Smooth muscle cell of the brain vasculature (primary cell): ENCODE measurements around the gene TERT.

Source experiments
- DNase-seq: peaks from one replicate; pipeline ENCODE4 v3.0.0-alpha.2; 2012; ENCODE audit warnings: low read depth, low spot score

Gene TERT

DNA sequence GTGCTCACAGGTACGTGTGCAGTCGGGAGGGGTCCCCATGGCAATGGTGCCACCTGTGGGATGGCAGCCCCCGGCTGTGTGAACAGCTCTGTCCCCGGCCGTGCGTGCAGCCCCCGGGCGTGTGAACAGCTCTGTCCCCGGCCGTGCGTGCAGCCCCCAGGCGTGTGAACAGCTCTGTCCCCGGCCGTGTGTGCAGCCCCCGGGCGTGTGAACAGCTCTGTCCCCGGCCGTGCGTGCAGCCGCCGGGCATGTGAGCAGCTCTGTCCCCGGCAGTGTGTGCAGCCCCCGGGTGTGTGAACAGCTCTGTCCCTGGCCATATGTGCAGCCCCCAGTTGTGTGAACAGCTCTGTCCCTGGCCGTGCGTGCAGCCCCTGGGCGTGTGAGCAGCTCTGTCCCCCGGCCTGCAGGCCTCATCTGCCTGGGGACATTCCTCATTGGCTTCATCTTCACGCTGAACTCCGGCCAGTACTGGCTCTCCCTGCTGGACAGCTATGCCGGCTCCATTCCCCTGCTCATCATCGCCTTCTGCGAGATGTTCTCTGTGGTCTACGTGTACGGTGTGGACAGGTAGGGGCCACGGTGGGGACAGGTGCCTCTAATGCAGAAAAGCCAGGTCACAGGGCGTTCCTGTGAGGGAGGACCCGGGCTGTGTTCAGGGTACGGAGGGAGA, 75.6 kb downstream of the TERT start:
- no peak for DNase-seq

DNA sequence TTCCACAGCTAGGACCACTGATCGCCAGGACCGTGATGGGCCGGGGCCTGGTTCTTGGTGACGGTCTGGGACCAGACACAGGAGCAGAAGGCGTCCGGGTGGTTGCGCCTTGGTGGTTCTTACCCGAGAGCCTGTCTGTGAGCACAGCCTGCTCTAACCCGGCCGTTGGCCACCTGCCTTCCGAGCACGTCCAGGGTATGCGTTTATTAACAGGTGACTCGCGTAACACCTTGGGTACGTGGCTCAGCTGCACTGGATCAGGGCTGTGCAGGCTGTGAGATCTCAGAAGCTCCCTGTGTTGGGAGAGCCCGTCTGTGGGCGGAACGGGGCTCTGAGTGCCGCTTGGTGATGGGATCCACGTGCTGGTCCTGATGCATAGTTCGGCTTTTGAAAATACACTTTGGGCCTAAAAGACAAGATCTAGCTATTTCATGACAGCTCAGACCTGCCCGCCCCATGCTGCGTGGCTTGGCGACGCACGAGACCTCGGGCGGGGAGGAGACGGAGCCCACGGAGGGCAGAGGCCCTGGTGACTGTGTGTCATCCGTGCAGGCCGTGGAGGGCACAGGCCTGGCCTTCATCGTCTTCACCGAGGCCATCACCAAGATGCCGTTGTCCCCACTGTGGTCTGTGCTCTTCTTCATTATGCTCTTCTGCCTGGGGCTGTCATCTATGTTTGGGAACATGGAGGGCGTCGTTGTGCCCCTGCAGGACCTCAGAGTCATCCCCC, 76.4 kb downstream of the TERT start:
- no peak for DNase-seq

DNA sequence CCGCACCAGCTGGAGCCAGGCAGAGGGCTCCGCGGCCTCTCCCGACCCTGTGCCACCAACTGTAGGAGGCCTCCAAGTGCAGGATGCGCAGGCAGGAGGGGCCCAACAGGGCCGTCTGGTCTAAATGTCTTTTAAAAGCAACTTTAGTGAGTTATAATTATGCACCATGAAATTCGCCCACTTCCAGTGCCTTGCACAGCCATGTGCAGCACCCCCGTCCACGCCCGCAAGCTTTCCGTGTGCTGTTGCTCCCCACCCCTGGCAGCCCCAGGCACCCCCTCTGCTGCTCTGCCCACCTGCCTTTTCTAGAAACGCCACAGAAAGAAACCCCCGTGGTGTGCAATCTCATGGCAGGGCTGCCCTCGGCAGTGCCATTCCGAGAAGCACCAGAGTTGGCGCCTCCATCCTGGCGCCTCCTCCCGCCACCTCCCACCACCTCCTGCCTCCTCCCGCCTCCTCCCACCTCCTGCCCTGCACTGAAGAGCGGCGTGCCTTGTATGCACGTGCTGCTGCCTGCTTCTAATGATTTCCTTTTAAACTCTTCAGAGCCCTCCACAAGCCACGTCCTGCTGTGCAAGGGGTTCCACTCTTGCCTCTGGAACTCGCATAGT, 77.2 kb downstream of the TERT start:
- DNase-seq: no peak

DNA sequence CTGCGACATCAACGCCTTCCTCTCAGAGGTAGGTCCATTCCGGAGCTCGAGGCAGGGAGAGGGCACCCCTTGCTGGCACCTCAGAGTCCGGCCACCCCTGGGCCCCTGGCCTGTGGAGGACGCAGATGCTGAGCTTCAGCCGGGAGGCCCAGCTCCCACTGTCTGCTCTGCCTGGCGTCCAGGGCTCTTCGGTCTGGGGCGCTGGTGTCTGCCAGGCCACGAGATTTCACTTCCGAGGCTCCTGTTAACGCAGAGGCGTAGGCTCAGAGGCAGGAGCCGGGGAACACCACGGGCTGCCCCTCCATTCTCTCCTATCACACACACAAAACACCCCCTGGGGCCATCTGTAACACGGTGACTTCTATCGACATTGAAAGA, 78.0 kb downstream of the TERT start:
- no peak for DNase-seq

DNA sequence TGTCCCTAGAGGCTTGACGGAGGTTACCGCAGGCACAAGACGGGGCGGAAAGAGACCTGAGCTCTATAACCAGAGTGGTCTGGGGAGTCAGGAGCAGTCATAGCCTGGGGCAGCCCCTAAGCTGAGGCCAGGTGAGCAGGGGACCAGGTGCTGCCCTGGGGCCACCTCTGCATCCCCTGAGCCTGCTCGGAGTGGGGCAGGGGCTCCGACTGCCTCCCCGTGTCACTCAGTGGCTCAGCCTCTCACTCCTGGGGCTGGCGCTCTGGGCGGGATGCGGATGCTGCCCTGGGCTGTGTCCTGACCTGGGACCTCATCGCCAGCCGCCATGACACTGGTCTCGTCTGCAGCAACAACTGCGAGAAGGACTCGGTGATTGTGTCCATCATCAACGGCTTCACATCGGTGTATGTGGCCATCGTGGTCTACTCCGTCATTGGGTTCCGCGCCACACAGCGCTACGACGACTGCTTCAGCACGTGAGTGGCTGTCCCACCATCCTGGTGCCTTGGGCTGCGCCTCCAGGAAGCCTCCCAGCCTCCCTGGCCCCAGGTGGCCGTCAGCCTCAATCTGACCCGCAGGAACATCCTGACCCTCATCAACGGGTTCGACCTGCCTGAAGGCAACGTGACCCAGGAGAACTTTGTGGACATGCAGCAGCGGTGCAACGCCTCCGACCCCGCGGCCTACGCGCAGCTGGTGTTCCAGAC, 78.5 kb downstream of the TERT start:
- no peak for DNase-seq

DNA sequence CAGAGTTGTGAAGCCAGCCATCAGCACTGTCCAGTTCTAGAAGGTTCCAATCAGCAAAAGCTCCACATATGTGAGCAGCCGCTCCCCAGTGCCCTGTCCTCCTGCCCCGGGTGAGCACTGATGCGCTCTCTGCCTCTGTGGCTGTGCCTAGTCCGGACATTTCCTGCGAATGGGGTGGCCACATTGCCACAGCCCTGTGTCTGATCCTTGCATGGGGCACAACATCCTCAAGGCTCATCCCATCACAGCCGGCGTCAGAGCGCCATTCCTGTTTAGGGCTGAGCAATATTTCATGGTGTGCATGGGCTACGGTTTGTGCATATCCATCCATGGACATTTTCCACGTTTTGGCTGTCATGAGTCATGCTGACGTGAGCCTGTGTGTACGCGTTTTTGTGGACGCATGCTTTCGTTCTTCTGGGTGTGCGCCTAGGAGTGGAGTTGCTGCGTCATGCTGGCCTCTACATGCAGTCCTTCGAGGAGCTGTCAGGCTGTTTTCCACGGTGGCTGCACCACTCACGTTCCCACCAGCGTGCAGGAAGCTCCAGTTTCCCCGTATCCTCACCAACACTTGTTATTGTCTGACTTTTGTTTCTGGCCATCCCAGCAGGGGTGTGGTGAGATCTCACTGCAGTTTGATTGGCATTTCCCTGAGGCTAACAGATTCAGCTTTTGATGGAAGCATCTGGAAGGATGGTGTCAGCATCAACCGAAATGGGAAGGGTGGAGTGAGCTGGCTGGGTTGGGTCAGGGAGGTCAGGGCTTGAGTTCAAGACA, 79.4 kb downstream of the TERT start:
- no peak for DNase-seq

DNA sequence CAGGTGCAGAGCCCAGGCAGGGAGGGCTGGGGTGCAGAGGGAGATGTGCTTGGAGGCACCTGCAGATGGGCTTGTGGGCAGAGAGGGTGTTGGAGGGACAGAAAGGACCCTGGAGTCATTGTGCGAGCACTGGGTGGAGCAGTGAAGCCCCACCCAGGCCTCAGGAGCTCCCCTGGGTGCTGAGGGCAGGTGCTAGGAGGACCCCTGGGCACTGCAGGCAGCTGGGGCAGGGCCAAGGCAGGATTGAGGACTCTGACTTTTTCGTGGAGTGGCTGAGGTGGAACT, 80.0 kb downstream of the TERT start:
- no peak for DNase-seq

DNA sequence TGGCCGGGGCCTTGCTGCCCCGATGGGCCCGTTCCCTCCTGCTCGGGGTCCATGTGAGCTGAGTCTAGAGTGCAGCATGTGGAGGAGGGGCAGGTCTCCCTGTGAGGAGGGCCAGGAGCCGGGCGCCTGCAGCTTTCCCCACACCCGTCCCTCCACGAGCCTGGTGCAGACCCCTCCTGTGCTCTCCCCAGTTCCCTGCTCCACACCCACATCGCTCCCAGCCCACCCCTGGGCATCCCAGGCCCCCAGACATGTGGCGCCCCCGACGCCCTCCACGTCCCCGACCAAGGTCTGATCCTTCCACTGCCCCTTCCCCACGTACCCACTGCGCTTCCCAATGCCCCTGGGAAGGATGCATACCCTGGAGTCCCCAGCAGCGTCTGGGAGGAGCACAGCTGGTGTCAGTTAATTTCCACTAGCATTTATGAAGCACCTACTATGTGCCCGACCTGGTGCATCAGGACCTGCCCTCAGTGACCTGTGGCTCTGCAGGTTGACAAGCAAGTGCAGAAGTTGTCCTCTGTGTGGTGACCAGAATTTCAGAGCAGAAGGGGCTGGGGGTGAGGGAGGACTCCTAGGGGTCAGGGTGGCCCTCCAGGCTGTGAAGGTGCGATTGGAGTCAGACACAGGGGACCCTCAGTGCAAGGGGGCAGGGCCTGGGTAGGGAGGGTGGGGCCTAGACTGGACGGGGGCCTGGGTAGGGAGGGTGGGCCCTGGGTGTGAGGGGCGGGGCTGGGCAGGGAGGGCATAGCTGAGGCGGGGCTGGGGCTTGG, 80.5 kb downstream of the TERT start:
- no peak for DNase-seq

DNA sequence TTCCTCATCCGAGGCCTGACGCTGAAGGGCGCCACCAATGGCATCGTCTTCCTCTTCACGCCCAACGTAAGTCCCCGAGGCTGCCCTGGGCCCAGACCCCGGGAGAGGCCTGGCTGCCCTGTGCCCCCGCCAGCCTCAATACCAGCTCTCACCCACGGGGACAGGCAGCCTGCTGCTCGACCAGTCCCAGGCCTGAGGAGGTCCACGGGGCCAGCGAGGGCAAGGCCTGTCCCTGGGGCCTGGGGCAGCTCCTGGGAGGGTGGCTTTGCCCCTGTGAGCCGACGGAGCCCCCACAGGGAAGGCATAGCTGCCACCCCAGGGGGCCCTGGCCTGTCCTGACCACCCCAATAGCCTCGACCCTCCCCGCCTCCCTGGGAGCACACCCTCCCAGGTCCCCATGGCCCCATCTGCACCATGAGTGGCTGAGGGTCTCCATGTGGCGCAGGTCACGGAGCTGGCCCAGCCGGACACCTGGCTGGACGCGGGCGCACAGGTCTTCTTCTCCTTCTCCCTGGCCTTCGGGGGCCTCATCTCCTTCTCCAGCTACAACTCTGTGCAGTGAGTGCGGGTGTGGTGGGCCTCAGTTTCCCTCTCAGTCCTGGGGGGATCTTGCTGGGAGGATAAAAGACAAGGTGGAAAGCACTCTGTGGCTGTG, 81.2 kb downstream of the TERT start:
- DNase-seq: no peak

DNA sequence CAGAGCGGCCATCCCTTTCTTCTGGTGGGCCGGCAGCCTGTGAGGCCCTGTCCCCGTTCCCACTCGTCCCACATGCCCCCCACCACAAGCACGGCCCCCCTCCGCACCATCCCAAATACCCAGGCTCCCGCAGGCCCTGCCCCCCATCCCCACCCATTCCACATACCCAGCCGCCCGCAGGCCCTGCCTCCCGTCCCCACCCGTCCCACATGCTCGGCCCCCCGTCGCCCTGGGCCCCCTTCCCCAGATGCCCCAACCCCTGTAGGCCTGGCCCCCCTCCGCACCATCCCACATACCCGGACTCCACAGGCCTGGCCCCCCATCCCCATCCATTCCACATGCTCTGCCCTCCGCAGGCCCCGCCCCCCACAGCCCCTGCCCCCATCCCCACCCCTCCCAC, 82.0 kb downstream of the TERT start:
- DNase-seq: no peak

DNA sequence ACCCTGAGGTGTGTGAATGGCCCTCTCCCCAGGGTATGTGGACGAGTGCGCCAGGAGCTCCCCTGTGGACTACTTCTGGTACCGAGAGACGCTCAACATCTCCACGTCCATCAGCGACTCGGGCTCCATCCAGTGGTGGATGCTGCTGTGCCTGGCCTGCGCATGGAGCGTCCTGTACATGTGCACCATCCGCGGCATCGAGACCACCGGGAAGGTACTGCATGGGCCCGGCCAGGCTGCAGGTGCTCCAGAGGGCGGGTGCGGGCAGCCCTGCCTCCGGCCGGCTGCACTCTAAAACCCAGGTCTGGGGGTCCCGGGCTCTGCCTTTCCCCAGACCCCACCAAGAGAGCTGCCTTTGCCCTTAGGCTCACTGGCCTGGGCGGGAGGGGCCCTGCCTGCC, 82.6 kb downstream of the TERT start:
- no peak for DNase-seq

DNA sequence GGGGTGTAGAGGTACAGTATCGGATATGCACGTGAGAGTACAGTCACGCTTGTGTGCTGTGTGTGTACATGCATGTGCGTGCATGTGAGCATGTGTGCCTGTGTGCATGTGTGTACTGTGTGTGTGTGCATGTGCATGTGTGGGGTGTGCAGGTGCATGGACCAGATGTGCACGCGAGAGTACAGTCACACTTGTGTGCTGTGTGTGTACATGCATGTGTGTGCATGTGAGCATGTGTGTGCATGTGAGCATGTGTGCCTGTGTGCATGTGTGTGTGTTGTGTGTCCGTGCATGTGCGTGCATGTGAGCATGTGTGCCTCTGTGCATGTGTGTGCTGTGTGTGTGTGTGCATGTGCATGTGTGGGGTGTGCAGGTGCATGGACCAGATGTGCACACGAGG, 83.2 kb downstream of the TERT start:
- no peak for DNase-seq

DNA sequence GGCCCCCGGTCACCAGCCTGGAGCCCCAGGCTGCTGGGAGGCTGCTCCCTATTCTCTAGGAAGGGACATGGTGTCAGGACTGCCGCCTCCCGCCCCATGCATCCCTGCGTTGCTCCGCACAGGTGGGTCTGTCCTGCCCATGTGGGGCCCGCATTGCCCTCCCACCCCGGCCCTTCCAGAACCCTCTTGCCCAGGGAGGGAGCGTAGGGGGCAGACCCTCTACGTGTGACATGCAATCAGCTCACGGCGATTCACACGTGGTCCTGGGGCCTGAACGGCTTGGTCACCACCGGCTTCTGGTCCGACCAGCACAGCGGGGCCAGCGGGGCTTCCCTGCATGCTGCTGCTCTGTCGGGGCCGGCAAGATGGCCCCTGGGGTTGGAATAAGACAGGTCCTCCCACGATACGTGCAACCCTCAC, 84.0 kb downstream of the TERT start:
- no peak for DNase-seq

DNA sequence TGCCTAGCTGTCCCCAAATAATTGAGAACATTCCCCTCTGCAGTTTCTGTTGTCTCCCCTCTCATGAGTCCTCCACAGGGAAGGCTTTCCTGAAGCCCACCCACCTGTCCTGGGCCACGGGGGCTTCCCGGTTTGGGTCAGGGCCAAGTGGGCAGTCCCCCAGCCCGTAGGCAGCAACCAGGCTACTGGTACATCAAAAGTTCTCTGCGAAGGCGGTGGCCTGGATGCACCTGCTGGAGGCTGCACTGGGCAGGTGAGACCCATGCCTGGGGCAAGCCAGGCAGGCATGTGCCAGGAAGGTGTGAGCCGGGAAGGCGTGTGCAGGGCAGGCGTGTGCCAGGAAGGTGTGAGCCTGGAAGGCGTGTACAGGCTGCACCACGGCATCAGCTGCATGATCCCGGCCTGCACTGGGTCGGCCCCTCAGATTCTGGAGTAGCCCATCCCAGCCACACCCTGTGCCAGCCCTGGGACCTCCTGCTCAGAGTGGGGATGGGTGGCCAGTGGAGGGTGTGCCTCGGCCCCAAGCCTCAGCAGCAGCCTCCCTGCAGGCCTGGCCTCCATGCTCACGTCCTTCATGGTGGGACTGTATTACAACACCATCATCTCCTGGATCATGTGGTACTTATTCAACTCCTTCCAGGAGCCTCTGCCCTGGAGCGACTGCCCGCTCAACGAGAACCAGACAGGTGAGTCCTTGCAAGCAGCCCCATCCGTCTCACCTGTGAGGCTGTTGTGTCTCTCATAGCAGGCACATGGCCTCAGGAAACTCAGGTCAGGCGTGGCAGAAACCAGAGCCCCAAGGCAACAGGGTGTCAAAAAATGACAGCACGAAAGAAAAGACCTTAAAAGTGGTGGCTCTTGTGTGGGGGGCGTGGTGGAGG, 84.7 kb downstream of the TERT start:
- no peak for DNase-seq

DNA sequence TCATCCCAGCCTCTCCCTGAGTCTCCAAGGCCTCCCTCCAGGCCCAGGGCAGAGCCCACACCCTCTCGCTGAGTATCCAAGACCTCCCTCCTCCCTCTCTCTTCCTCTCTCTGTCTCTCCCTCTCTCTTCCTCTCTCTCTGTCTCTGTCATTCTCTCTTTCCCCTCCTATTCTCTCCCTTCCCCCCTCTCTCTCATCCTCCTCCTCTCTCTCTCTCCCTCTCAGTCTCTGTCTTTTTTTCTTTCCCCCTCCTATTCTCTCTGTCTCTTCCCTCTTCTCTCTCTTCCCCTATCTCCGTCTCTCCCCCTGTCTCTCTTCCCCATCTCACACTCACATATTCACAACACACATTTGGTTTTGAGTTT, 85.4 kb downstream of the TERT start:
- no peak for DNase-seq

DNA sequence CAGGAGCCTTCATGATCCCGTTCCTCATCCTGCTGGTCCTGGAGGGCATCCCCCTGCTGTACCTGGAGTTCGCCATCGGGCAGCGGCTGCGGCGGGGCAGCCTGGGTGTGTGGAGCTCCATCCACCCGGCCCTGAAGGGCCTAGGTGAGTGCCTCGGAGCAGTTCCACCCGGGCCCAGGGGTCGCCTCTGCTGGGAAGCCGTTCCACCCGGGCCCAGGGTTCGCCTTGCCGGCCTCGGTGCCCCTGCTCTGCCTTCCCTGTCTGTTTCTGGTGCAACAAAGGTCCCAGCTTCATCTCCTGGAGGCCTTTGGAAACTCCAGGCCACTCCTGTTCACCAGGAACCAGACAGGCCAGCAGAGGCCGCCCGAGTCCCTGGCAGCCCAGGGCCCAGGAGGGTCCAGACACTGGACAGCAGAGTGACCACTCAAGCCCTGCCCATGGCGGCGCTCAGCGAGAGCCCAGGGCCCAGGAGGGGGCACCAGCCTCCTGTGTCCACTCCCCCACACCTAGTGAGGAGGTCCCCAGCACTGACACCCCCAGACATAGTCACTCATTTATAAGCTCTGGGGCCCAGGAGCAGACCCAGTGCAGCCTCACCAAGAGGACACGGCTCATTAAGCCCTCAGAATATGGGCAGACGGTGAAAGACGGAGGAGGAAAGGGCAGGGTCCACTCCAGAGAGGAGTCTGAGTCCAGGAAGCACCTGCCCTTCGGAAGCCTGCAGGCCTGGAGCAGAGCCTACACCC, 86.0 kb downstream of the TERT start:
- DNase-seq: no peak

DNA sequence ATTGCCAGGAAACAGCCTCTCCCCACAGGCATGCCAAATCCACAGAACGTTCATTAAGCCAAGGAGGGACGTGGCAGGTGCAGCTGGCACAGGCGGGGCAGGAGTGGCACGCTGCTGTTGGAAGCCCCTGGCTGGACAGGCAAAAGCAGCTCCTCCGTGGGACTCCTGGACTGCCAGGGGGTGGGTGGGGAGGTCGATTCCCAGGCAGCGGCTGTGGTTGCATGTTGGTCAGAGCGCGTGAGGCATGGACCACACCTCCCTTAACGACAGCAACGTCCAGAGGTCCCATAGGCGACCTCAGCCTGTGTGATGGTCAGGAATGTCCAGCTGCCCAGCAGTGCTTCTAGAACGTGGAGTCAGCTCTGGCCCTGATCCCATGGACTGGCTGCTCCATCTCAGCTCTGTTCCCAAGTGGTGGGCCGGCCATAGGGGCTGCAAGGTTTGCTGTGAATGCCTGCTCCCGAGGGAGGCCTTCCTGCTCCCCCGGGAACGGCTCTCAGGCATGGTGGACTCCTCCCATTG, 86.6 kb downstream of the TERT start:
- DNase-seq: no peak

DNA sequence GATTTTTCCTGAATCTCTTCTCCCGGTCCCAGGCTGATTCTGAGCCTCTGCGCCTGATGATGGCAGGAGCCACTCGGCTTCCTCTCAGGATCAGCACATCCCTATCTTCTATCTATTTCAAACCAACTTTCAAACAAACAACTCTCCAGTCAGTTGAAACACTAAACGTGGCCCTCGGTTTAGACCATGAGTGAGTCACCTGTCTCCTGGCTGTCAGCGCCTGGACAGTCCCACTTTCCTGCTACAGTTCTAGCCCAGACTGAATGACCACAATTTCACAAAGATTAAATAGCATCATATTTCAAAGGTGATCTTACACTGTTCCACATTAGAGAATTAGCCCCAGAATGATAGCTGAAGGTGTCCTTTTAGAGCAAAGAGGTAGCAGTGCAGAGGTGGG, 87.3 kb downstream of the TERT start:
- no peak for DNase-seq
